Stomach (tissue), 9 donors: ENCODE measurements around the gene ARL3. TPM values are rescaled to one million over a fixed set of nuclear protein-coding genes. Genes with fewer than 3 reads are reported as not detected.
"Not testable (repeated sequence)": the region's sequence is repeated elsewhere in the genome, so short reads cannot be mapped to it uniquely, and the experiment has no call there.

ENCODE experiments used
- DNase-seq, 2 donors: peaks; one replicate each; pipeline versions ENCODE4 v3.0.0 to v3.0.0-alpha.2; 2013 to 2019
- H3K27ac ChIP-seq, 5 donors: fragments of 200-600 bp in 4 of 5; sonication (generic) in 4 of 5; one replicate each; pipeline ENCODE4 v1.5.1; 2013 to 2019; ENCODE audit warnings: mild to moderate bottlenecking in 1 of 5, moderate library complexity in 1 of 5
- H3K27me3 ChIP-seq, 3 donors: fragments of 200-600 bp; sonication (generic); one replicate each; pipeline ENCODE4 v1.5.1; 2017 to 2019; ENCODE audit warnings: mixed run types in 1 of 3
- H3K36me3 ChIP-seq, 4 donors: fragments of 200-600 bp; sonication (generic); 1 replicate in 3 of 4; 2 replicates in 1 of 4; pipeline ENCODE4 v1.5.1; 2016 to 2019
- H3K4me1 ChIP-seq, 4 donors: fragments of 200-600 bp; sonication (generic); one replicate each; pipeline ENCODE4 v1.5.1; 2016 to 2019
- H3K4me3 ChIP-seq, 4 donors: fragments of 200-600 bp; sonication (generic) in 3 of 4; one replicate each; pipeline ENCODE4 v1.5.1; 2016 to 2019; ENCODE audit warnings: mild to moderate bottlenecking in 1 of 4
- H3K9me3 ChIP-seq, 4 donors: fragments of 200-600 bp; sonication (generic); one replicate each; pipeline ENCODE4 v1.5.1; 2016 to 2019
- CTCF ChIP-seq, 7 experiments: fragments of 450-650 bp in 4 of 7; fragments of 200-600 bp in 3 of 7; sonication (generic) in 3 of 7; IDR thresholded peaks; one replicate each; pipeline ENCODE4 v1.5.1; 2016 to 2019; ENCODE audit warnings: antibody characterized with exemption in 7 of 7, control low read depth in 2 of 7, mild to moderate bottlenecking in 1 of 7
- EP300 ChIP-seq: sonication (generic); formaldehyde crosslinking; IDR thresholded peaks from one replicate; pipeline ENCODE4 v1.6.1; 2017; ENCODE audit warnings: antibody characterized with exemption
- POLR2A ChIP-seq, 4 donors: fragments of 450-650 bp; IDR thresholded peaks; one replicate each; pipeline ENCODE4 v1.6.1; 2016; ENCODE audit warnings: antibody characterized with exemption in 4 of 4, control low read depth in 2 of 4, mild to moderate bottlenecking in 1 of 4, moderate library complexity in 1 of 4
- POLR2AphosphoS5 ChIP-seq, 3 donors: sonication (generic); formaldehyde crosslinking; IDR thresholded peaks; one replicate each; pipeline ENCODE4 v1.6.1; 2016; ENCODE audit warnings: antibody characterized with exemption in 3 of 3
- WGBS, 5 donors: extraction: QIAGEN DNeasy Blood & Tissue Kit in 3 of 5; methylation state at CpG; one replicate each; pipeline versions ENCODE4 v1.1.5 to v1.1.7; 2013 to 2018; 5-methylcytosine and 5-hydroxymethylcytosine counted together
- intact Hi-C: fragments of 100-400 bp; cut with DNase I; formaldehyde crosslinking; loops from one replicate; pipeline ENCODE4 v1.15.1; 2023; ENCODE audit warnings: low total_unique reads
- polyA plus RNA-seq, 3 donors: library from polyadenylated mRNA; stranded (reverse); fragments of 200-250 nt; gene quantifications; one replicate each; pipeline ENCODE4 v1.2.3, GENCODE V29; 2013
- total RNA-seq, 5 donors: library from RNA; depleted of rRNA; stranded (reverse); fragments of >200 nt; gene quantifications; one replicate each; pipeline versions ENCODE4 v1.1.0 to v1.2.3, GENCODE V29; 2014 to 2016
- donor health status: healthy with polysubstance abuse.
- donor health status: Bipolar disorder and iron deficiency.
- donor health status: healthy.

Gene ARL3
- total and polyA plus RNA-seq, 8 donors, result 0.58 to 17.0 (median 6.8) TPM

GRCh38 chr10:102720337-102720736 is 6.1 kb upstream of the ARL3 start:
- peaks cover 3 to 29% (median 10%) of the 10 kb centered on the region in 4 donors for H3K4me1 ChIP-seq
- 80 to 95% (median 87%) methylated on average over 3 of the region's 3 CpGs for WGBS, 5 donors
- no peak overlapping the region for H3K4me3 ChIP-seq
- H3K27me3 ChIP-seq, result no peaks in the 10 kb centered on the region
- no peaks in the 10 kb centered on the region for H3K9me3 ChIP-seq
- intact Hi-C loops, result no loop called here
- TF ChIP-seq POLR2A (IDR thresholded peaks at IDR 0.05) (no peak), CTCF (IDR thresholded peaks at IDR 0.05) (no peak), POLR2AphosphoS5 (IDR thresholded peaks at IDR 0.05) (no peak), EP300 (no peak)
- no peak for DNase-seq
- H3K36me3 ChIP-seq, result no peaks in the 10 kb centered on the region
- H3K27ac ChIP-seq, result no peak overlapping the region

GRCh38 chr10:102718220-102718619 is 4.0 kb upstream of the ARL3 start:
- Histone ChIP-seq H3K4me1 (peaks cover 8 to 38% (median 22%) of the 10 kb centered on the region in 4 donors), H3K27me3 (no peaks in the 10 kb centered on the region), H3K9me3 (no peaks in the 10 kb centered on the region), H3K4me3 (no peak overlapping the region), H3K27ac (peak overlapping the region in 2 of 5 donors; percentile 20 to 62), H3K36me3 (no peaks in the 10 kb centered on the region)
- no peak for TF ChIP-seq POLR2AphosphoS5 (IDR thresholded peaks at IDR 0.05)
- no peak for TF ChIP-seq CTCF (IDR thresholded peaks at IDR 0.05)
- TF ChIP-seq EP300, result no peak
- TF ChIP-seq POLR2A (IDR thresholded peaks at IDR 0.05), result no peak
- DNase-seq, result peak in 1 of 2 donors; percentile 70
- intact Hi-C loops, result no loop called here
- WGBS, 5 donors, result 43 to 61% (median 51%) methylated on average over 3 of the region's 3 CpGs

DNA sequence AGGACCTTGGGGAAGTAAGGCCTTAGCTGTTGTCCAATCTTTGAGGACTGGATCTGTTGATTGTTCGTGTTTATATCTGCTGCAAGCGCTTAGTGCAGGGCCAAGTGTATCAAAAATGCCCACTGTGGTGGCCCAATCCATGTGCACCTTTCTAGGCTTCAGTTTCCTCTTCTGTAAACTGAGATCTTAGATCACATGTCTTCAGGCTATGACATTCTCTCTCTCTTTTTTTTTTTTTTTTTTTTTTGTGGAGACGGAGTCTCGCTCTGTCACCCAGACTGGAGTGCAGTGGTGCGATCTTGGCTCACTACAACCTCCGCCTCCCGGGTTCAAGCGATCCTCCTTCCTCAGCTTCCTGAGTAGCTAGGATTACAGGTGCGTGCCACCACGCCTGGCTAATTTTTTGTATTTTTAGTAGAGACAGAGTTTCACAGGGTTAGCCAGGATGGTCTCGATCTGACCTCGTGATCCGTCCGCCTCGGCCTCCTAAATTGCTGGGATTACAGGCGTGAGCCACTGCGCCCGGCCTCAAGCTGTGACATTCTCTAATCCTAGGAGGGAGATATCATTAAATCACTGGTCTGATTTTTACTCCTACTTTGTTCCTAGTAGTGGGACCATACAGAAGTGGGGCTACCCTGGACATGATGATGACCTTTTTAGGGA is 2.8 kb upstream of the ARL3 start:
- 94 to 97% (median 95%) methylated on average over 17 to 18 of the region's 18 CpGs for WGBS, 5 donors
- H3K4me3 ChIP-seq, intact Hi-C loops, H3K27me3 ChIP-seq, H3K36me3 ChIP-seq, H3K27ac ChIP-seq, DNase-seq, H3K9me3 ChIP-seq: not testable (repeated sequence)
- peaks cover 12 to 50% (median 30%) of the 10 kb centered on the region in 4 donors for H3K4me1 ChIP-seq

DNA sequence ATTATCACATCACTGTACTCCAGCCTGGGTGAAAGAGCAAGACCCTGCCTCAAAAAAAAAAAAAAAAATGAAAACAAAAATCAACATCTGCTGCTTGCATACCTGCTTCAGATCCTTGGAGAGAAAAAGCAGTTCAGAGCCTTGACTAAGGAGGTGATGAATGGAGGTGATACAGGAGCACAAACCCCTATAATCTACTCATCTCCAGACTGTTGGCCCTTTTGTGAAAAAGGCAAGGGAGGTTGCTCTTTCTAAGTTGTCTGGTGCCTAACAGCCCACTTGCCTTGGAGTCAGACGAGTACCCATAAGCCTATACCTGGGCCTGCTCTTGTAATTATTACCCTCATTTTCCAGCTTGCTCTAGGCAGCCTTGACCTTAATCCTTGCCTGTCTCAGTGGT is 1.7 kb upstream of the ARL3 start:
- intact Hi-C loops, result no loop called here
- no peak overlapping the region for H3K27ac ChIP-seq
- WGBS, 5 donors, result 78 to 96% (median 89%) methylated on average over 1 of the region's 1 CpG

More for the DNA sequence above, 1.7 kb upstream of the ARL3 start:
- Histone ChIP-seq H3K9me3 (no peaks in the 10 kb centered on the region), H3K4me1 (peaks cover 12 to 61% (median 32%) of the 10 kb centered on the region in 4 donors), H3K27me3 (no peaks in the 10 kb centered on the region), H3K36me3 (no peaks in the 10 kb centered on the region), H3K4me3 (peak overlapping the region in 2 of 4 donors; percentile 97 to 100)
- DNase-seq, result no peak
- TF ChIP-seq CTCF (IDR thresholded peaks at IDR 0.05), result no peak
